GM21737 (cell line): ENCODE results near the gene UGT1A7.

ENCODE experiments used
- ATAC-seq: cut with Tn5 transposase; IDR thresholded peaks from one replicate; pipeline ENCODE4 v1.9.1; 2021; ENCODE audit warnings: mild to moderate bottlenecking, moderate library complexity; ENCODE audit not compliant: unreplicated experiment

The UGT1A7 gene

GRCh38 chr2:233815861-233816260 lies 134.2 kb downstream of the UGT1A7 start:
- no peak for ATAC-seq

- ATAC-seq, result no peak
Measured at GRCh38 chr2:233816334-233816733, 134.6 kb downstream of the UGT1A7 start.

GRCh38 chr2:233816771-233817170 lies 135.1 kb downstream of the UGT1A7 start:
- ATAC-seq, result no peak

- no peak for ATAC-seq
Measured at GRCh38 chr2:233817361-233817911, 135.7 kb downstream of the UGT1A7 start.

- no peak for ATAC-seq
Measured at GRCh38 chr2:233817995-233818638, 136.4 kb downstream of the UGT1A7 start.

- ATAC-seq, result no peak
Measured at GRCh38 chr2:233818639-233819621, 137.2 kb downstream of the UGT1A7 start.

GRCh38 chr2:233819884-233820773 lies 138.4 kb downstream of the UGT1A7 start:
- no peak for ATAC-seq

- ATAC-seq, result no peak
Measured at GRCh38 chr2:233820774-233821105, 139.0 kb downstream of the UGT1A7 start.

GRCh38 chr2:233821196-233821595 lies 139.5 kb downstream of the UGT1A7 start:
- ATAC-seq, result no peak

- ATAC-seq, result no peak
Measured at GRCh38 chr2:233821709-233822100, 140.0 kb downstream of the UGT1A7 start.

GRCh38 chr2:233822101-233822771 lies 140.5 kb downstream of the UGT1A7 start:
- ATAC-seq, result no peak
